ENCODE measurements around the gene NUP58.

GRCh38 chr13:25252225-25252624 lies 49.2 kb upstream of the NUP58 start:
- TF ChIP-seq, protein P1, sequence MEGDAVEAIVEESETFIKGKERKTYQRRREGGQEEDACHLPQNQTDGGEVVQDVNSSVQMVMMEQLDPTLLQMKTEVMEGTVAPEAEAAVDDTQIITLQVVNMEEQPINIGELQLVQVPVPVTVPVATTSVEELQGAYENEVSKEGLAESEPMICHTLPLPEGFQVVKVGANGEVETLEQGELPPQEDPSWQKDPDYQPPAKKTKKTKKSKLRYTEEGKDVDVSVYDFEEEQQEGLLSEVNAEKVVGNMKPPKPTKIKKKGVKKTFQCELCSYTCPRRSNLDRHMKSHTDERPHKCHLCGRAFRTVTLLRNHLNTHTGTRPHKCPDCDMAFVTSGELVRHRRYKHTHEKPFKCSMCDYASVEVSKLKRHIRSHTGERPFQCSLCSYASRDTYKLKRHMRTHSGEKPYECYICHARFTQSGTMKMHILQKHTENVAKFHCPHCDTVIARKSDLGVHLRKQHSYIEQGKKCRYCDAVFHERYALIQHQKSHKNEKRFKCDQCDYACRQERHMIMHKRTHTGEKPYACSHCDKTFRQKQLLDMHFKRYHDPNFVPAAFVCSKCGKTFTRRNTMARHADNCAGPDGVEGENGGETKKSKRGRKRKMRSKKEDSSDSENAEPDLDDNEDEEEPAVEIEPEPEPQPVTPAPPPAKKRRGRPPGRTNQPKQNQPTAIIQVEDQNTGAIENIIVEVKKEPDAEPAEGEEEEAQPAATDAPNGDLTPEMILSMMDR (IDR thresholded peaks at IDR 0.05; ENCODE audit: insufficient read depth, low read length): no peak
- no peak for TF ChIP-seq POLR2AphosphoS5 (IDR thresholded peaks at IDR 0.05; ENCODE audit: low read depth)
- TF ChIP-seq SPI1 (IDR thresholded peaks at IDR 0.05; ENCODE audit: borderline replicate concordance, low read depth): peak; percentile 69
